ENCODE results near the gene TAS1R3. TPM values are rescaled to one million over a fixed set of nuclear protein-coding genes. Genes with fewer than 3 reads are reported as not detected.

TAS1R3 gene
- total RNA-seq, 1 experiment from 2014 or later = 0.28 TPM

DNA sequence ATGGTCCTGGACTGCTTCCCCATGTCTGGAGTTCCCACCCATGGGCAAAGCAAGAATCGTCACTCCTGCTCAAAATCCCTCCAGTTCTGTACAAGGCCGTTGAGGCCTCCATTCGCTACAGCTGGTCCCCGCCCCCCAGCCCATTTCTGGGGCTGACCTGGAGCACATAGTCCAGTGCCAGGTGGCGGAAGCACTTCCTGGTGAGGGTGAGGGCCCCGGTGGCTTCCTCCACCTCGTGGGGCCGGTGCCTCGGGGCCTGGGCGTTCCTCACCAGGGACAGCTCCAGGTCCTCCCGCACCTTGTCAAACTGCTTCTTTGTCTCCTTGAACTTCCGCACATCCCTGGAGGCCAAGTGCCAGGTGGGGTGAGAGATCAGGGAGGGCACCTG lies 30.7 kb upstream of the TAS1R3 start:
- Mint-ChIP-seq H3K4me3 (no peak overlapping the region; a peak in 1 of 5 replicates), H3K27me3 (ENCODE audit: low read depth) (no peaks in the 10 kb centered on the region), H3K9me3 (no peaks in the 10 kb centered on the region), H3K4me1 (peaks cover 4 to 10% of the 10 kb centered on the region in 2 experiments; a peak in 2 of 4 replicates), H3K36me3 (ENCODE audit: insufficient read depth in 1 of 3, low read depth in 3 of 3) (no peaks in the 10 kb centered on the region; a peak in 1 of 7 replicates), H3K27ac (peak overlapping the region in 1 of 3 experiments; percentile 87; a peak in 1 of 7 replicates)
- Histone ChIP-seq H3K79me2 (ENCODE audit: insufficient read depth, low read length) (no peaks in the 10 kb centered on the region), H3K4me1 (ENCODE audit: insufficient read depth, low read length) (no peaks in the 10 kb centered on the region; the same call in 1 of the 2 replicates), H2BK12ac (ENCODE audit: insufficient read length, low read depth, low read length) (no peak overlapping the region), H2BK120ac (ENCODE audit: low read depth, low read length, poor library complexity, severe bottlenecking) (no peak overlapping the region), H3K14ac (ENCODE audit: insufficient read depth, low read length) (no peak overlapping the region), H2BK15ac (ENCODE audit: low read depth, low read length) (no peak overlapping the region), H2BK5ac (ENCODE audit: insufficient read length, low read length) (no peak overlapping the region), H4K20me1 (ENCODE audit: control insufficient read depth, insufficient read depth, insufficient read length) (no peaks in the 10 kb centered on the region), H2AFZ (ENCODE audit: low read length) (no peak overlapping the region), H3K56ac (ENCODE audit: insufficient read length, low read depth, low read length) (no peak overlapping the region), H3K4me2 (ENCODE audit: insufficient read depth, insufficient read length, low read length) (no peak overlapping the region), H3K23ac (ENCODE audit: insufficient read length, low read depth, low read length) (no peak overlapping the region), H3K79me1 (ENCODE audit: insufficient read depth, low read depth, low read length, poor library complexity, severe bottlenecking) (no peaks in the 10 kb centered on the region), H4K8ac (replicated peaks; ENCODE audit: insufficient read length, low read depth, low read length) (no peak overlapping the region), H4K91ac (ENCODE audit: insufficient read length, low read depth, low read length) (no peak overlapping the region), H2AK5ac (ENCODE audit: insufficient read length, low read length) (no peak overlapping the region), H2BK20ac (ENCODE audit: low read depth, low read length, poor library complexity, severe bottlenecking) (no peak overlapping the region), H4K5ac (ENCODE audit: insufficient read length, low read depth, low read length) (no peak overlapping the region), H3K4ac (ENCODE audit: low read depth, low read length) (no peak overlapping the region), H3K27me3 (ENCODE audit: insufficient read depth, low read length) (no peaks in the 10 kb centered on the region), H3K27ac (ENCODE audit: insufficient read length, low read depth, low read length) (no peak overlapping the region), H3T11ph (ENCODE audit: low read length) (no peak overlapping the region), H3K9ac (ENCODE audit: extremely low read depth, insufficient read length, low read length) (no peak overlapping the region), H3K23me2 (ENCODE audit: insufficient read length, low read depth, low read length, poor library complexity, severe bottlenecking) (no peaks in the 10 kb centered on the region), H3K18ac (ENCODE audit: insufficient read length, low read depth, low read length) (no peak overlapping the region), H3K9me3 (ENCODE audit: control insufficient read depth, low read depth, low read length) (no peaks in the 10 kb centered on the region)
- no CpG with 5 or more reads among the region's 12 CpGs for WGBS (ENCODE audit: extremely low coverage, insufficient read length, low lambda C conversion rate)
- TF ChIP-seq, protein P1, sequence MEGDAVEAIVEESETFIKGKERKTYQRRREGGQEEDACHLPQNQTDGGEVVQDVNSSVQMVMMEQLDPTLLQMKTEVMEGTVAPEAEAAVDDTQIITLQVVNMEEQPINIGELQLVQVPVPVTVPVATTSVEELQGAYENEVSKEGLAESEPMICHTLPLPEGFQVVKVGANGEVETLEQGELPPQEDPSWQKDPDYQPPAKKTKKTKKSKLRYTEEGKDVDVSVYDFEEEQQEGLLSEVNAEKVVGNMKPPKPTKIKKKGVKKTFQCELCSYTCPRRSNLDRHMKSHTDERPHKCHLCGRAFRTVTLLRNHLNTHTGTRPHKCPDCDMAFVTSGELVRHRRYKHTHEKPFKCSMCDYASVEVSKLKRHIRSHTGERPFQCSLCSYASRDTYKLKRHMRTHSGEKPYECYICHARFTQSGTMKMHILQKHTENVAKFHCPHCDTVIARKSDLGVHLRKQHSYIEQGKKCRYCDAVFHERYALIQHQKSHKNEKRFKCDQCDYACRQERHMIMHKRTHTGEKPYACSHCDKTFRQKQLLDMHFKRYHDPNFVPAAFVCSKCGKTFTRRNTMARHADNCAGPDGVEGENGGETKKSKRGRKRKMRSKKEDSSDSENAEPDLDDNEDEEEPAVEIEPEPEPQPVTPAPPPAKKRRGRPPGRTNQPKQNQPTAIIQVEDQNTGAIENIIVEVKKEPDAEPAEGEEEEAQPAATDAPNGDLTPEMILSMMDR (conservative IDR thresholded peaks at IDR 0.05) = no peak
- no peak for DNase-seq
